Heart left ventricle (tissue), 16 donors: ENCODE results near the gene VMAC. TPM values are rescaled to one million over a fixed set of nuclear protein-coding genes. Genes with fewer than 3 reads are reported as not detected.

Experiments used
- ATAC-seq, 4 donors: fragments of 200-7000 bp; cut with Tn5 transposase; one replicate each; pipeline ENCODE4 v1.9.1; 2020 to 2022; ENCODE audit warnings: moderate library complexity in 4 of 4, mild to moderate bottlenecking in 3 of 4, moderate number of reproducible peaks in 1 of 4
- DNase-seq, 5 donors: peaks; one replicate each; pipeline ENCODE4 v3.0.0-alpha.2; 2020
- H3K27ac ChIP-seq, 12 donors: fragments of 200-600 bp; sonication (generic) in 4 of 12; one replicate each; pipeline versions ENCODE4 v1.5.0 to v1.8.0; 2016 to 2022; ENCODE audit warnings: mild to moderate bottlenecking in 2 of 12
- H3K27me3 ChIP-seq, 9 donors: fragments of 200-600 bp; sonication (generic) in 2 of 9; one replicate each; pipeline versions ENCODE4 v1.5.1 to v1.8.0; 2016 to 2022; ENCODE audit warnings: mild to moderate bottlenecking in 3 of 9
- H3K36me3 ChIP-seq, 9 donors: fragments of 200-600 bp; sonication (generic) in 2 of 9; one replicate each; pipeline versions ENCODE4 v1.5.0 to v1.8.0; 2018 to 2022; ENCODE audit warnings: mild to moderate bottlenecking in 2 of 9
- H3K4me1 ChIP-seq, 12 donors: fragments of 200-600 bp; sonication (generic) in 4 of 12; one replicate each; pipeline versions ENCODE4 v1.5.0 to v1.8.0; 2016 to 2022; ENCODE audit warnings: mild to moderate bottlenecking in 3 of 12
- H3K4me3 ChIP-seq, 12 donors: fragments of 200-600 bp; sonication (generic) in 4 of 12; one replicate each; pipeline versions ENCODE4 v1.5.0 to v1.8.0; 2017 to 2022; ENCODE audit warnings: mild to moderate bottlenecking in 9 of 12, moderate library complexity in 4 of 12
- H3K9me3 ChIP-seq, 12 donors: fragments of 200-600 bp; sonication (generic) in 4 of 12; one replicate each; pipeline versions ENCODE4 v1.5.0 to v1.8.0; 2016 to 2022; ENCODE audit warnings: mild to moderate bottlenecking in 1 of 12
- POLR2A ChIP-seq, 2 donors: fragments of 450-650 bp; IDR thresholded peaks; one replicate each; pipeline ENCODE4 v1.6.1; 2017; ENCODE audit warnings: antibody characterized with exemption in 2 of 2, mild to moderate bottlenecking in 2 of 2, moderate library complexity in 2 of 2
- WGBS, 4 donors: extraction: QIAGEN DNeasy Blood & Tissue Kit in 2 of 4; methylation state at CpG; one replicate each; pipeline versions ENCODE4 v1.1.5 to v1.1.7; 2013 to 2018; 5-methylcytosine and 5-hydroxymethylcytosine counted together
- intact Hi-C, 10 donors: fragments of 100-400 bp; cut with DNase I; formaldehyde crosslinking; loops; one replicate each; pipeline versions ENCODE4 v1.11.1 to v1.14.2; 2022
- polyA plus RNA-seq, 2 donors: library from polyadenylated mRNA; stranded (reverse); fragments of 200-250 nt; gene quantifications; one replicate each; pipeline ENCODE4 v1.2.3, GENCODE V29; 2013
- total RNA-seq, 9 donors: library from RNA; depleted of rRNA in 2 of 9; stranded (reverse); fragments of >200 nt in 2 of 9; fragmentation: NEBNext Ultra II Directional in 3 of 9; extraction: Animal tissue kit (Norgen Biotek cat#: 25700) in 3 of 9; gene quantifications; one replicate each; pipeline versions ENCODE4 v1.1.0 to v1.2.4, GENCODE V29; 2016 to 2023
- TF ChIP-seq, protein P1 (sequence below), 12 donors: fragments of 200-600 bp; sonication (generic) in 4 of 12; IDR thresholded peaks; one replicate each; pipeline versions ENCODE4 v1.5.0 to v1.8.0; 2018 to 2022; ENCODE audit warnings: antibody characterized with exemption in 12 of 12, mild to moderate bottlenecking in 5 of 12
- donor health status: ischemic (EF 13 %, LVEDD 7.1; RV severe dilation, severe dysfunction).
- donor health status: healthy with polysubstance abuse.
- donor health status: DM: no; HTN: yes; CAD: no.
- donor health status: DM: no; HTN: no; CAD: no.
- donor health status: ischemic (EF 25% LVEDD 6.9; RV normal size, moderate dysfunction).
- donor health status: ischemic (EF 25% LVEDD 5.7; RV mildly dilated, moderate dysfunction).
- donor health status: healthy.
- donor health status: DM: yes; HTN: yes; CAD: no.
- donor health status: ischemic (EF 35%, LVEDD 5.7; RV mildly dilated, moderate dysfunction).
- donor health status: nonischemic (EF 11% LVEDD 7.7; RV severe dilation, severe dysfunction).
- donor health status: DM: yes; HTN: yes; CAD: no.
- donor health status: PGD.
- donor health status: ischemic (EF 29% LVEDD 5.4; RV normal size, mild dysfunction).
- donor health status: nonischemic (EF 23%, LVEDD 6.1; RV moderate dilation, normal function).

VMAC gene
- total and polyA plus RNA-seq, 11 donors: 1.3 to 3.9 (median 2.3) TPM

DNA sequence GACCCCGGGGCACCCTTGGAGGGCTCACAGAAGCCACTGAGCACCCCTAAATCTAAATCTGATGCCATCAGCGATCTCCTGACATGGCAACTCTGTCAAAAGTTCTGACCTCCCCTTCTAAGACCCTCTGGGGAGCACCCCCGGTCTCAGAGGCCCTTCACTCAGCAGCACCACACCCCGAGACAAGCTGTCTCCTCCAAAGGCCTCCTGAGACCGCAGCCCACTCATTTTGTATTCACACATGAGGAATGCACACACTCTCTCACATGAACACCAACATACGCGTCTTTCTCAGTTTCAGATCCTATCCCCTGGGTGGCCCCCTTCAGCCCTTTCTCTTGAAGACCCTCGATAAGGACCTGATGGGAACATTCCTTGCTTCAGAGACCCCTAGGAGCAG lies 3.7 kb upstream of the VMAC start:
- H3K4me1 ChIP-seq: peaks cover 4 to 51% (median 22%) of the 10 kb centered on the region in 12 donors
- 86 to 90% (median 88%) methylated on average over 8 of the region's 8 CpGs for WGBS, 4 donors
- intact Hi-C loops: loop anchor here in 4 of 10 donors (5.0 to 10.0 kb wide), 4 partner anchors 74 to 474 kb away; partner anchors contain the start of genes RANBP3 (in 2 of the 4), ALKBH7 (in 1 of the 4), PSPN (in 1 of the 4) and RPL36 (in 1 of the 4)

DNA sequence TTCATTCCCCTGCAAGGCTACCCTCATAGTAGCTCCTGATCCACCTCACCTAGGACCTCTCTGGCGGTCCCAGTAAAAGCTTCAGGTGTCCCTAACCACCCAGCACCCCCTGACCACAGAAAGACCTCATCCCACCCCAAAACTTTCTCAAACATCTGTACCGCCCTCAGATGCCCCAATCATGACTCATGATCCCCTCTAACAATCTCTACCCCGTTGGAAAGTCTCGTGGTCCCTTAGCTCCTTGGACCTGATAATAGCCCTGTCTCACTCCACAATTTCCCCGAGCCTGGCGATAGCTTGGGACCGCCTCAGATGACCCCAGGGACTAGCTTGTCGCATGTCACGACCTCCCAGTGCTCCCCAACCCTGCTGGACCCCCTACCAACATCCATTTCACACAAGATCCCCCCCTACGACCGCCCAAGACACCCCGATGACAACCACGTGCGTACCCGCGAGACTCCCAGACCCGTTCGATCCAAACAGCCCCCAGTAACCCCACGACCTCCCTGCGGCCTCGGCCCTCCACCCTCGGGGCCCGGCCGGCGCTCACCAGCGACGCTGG lies 1.5 kb upstream of the VMAC start:
- DNase-seq: no peak
- Histone ChIP-seq H3K9me3 (no peaks in the 10 kb centered on the region), H3K27ac (peak overlapping the region; percentile 57 to 95 (median 91)), H3K27me3 (no peaks in the 10 kb centered on the region), H3K36me3 (peaks cover 0 to 12% (median 8%) of the 10 kb centered on the region in 9 donors), H3K4me3 (peak overlapping the region; percentile 61 to 98 (median 86)), H3K4me1 (peaks cover 4 to 38% (median 23%) of the 10 kb centered on the region in 12 donors)
- intact Hi-C loops: loop anchor here in 4 of 10 donors (5.0 to 10.0 kb wide), 4 partner anchors 72 to 472 kb away; partner anchors contain the start of genes RANBP3 (in 2 of the 4), ALKBH7 (in 1 of the 4), PSPN (in 1 of the 4) and RPL36 (in 1 of the 4)
- WGBS, 4 donors: 0 to 1% (median 1%) methylated on average over 27 of the region's 27 CpGs
- ATAC-seq: no peak
- TF ChIP-seq POLR2A (IDR thresholded peaks at IDR 0.05): no peak
- TF ChIP-seq, protein P1, sequence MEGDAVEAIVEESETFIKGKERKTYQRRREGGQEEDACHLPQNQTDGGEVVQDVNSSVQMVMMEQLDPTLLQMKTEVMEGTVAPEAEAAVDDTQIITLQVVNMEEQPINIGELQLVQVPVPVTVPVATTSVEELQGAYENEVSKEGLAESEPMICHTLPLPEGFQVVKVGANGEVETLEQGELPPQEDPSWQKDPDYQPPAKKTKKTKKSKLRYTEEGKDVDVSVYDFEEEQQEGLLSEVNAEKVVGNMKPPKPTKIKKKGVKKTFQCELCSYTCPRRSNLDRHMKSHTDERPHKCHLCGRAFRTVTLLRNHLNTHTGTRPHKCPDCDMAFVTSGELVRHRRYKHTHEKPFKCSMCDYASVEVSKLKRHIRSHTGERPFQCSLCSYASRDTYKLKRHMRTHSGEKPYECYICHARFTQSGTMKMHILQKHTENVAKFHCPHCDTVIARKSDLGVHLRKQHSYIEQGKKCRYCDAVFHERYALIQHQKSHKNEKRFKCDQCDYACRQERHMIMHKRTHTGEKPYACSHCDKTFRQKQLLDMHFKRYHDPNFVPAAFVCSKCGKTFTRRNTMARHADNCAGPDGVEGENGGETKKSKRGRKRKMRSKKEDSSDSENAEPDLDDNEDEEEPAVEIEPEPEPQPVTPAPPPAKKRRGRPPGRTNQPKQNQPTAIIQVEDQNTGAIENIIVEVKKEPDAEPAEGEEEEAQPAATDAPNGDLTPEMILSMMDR (IDR thresholded peaks at IDR 0.05): no peak

More for the DNA sequence above, 3.7 kb upstream of the VMAC start:
- DNase-seq (no peak), ATAC-seq (no peak)
- Histone ChIP-seq H3K27me3 (no peaks in the 10 kb centered on the region), H3K27ac (no peak overlapping the region), H3K4me3 (no peak overlapping the region), H3K9me3 (no peaks in the 10 kb centered on the region), H3K36me3 (peaks cover 0 to 28% (median 16%) of the 10 kb centered on the region in 9 donors)
- no peak for TF ChIP-seq POLR2A (IDR thresholded peaks at IDR 0.05)
- TF ChIP-seq, protein P1 (IDR thresholded peaks at IDR 0.05): no peak

DNA sequence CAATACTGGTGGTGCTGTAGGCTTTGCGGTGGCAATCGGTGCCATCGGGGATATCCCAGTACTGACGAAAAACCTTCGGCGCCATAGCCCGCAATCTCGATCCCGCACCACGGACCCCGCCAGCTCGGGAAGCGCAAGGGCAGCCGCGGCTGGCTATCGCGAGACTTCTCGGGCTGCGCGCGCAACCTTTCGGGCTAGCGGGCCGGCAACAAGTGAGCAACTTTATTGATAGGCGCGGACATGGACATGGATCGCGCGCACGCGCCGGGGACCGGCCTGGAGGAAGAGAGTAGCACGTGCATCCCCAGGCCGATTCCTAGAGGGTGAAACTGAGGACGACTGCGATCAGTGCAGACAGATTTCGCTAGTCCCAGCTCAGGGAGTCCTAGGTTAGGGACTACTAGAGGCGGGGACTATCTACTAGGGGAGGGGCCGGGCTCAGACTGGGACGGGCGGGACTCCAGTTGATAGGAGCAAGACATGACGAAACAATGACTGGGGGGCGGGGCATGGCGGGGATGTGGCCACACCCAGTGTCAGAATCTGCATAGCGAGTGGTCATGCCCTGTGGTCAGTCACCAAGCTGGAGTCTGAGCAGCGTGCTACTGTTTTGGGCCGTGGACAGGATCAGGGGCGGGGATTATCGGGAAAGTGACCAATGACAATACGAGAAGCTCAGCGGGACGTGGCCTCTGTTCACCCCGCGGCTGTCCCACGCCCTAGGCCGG lies 884 bp upstream of the VMAC start, which contains the start of gene NDUFA11:
TSS of gene NDUFA11 (minus strand) at position 167 of the 728 bp plus-strand sequence. CDS start at position 85, 82 bp downstream.
- H3K27me3 ChIP-seq: no peaks in the 10 kb centered on the region
- peaks cover 4 to 38% (median 23%) of the 10 kb centered on the region in 12 donors for H3K4me1 ChIP-seq
- ATAC-seq: peak; percentile 82 to 84 (median 84)
- TF ChIP-seq, protein P1 (IDR thresholded peaks at IDR 0.05): no peak
- peak; percentile 50 to 86 for TF ChIP-seq POLR2A (IDR thresholded peaks at IDR 0.05)
- intact Hi-C loops: loop anchor here in 4 of 10 donors (1.0 to 10.0 kb wide), 6 partner anchors 51 to 471 kb away; partner anchors contain the start of genes RANBP3 (in 3 of the 4), ALKBH7 (in 1 of the 4), PSPN (in 1 of the 4) and RPL36 (in 1 of the 4)
- peak within 1 kb of the TSS; percentile 57 to 95 (median 91) for H3K27ac ChIP-seq
- H3K36me3 ChIP-seq: peaks cover 0 to 16% (median 9%) of the 10 kb centered on the region in 9 donors
- peak within 1 kb of the TSS; percentile 61 to 98 (median 86) for H3K4me3 ChIP-seq
- no peaks in the 10 kb centered on the region for H3K9me3 ChIP-seq
- DNase-seq: peak; percentile 97 to 99 (median 98)
- WGBS, 4 donors: 0% methylated on average over 34 to 57 of the region's 57 CpGs
